Astrocyte of the hippocampus (primary cell): ENCODE data around the gene MPDU1.

ENCODE experiments used
- DNase-seq: peaks from one replicate; pipeline ENCODE4 v3.0.0; 2011; ENCODE audit warnings: low read depth, low spot score

Gene MPDU1

DNA sequence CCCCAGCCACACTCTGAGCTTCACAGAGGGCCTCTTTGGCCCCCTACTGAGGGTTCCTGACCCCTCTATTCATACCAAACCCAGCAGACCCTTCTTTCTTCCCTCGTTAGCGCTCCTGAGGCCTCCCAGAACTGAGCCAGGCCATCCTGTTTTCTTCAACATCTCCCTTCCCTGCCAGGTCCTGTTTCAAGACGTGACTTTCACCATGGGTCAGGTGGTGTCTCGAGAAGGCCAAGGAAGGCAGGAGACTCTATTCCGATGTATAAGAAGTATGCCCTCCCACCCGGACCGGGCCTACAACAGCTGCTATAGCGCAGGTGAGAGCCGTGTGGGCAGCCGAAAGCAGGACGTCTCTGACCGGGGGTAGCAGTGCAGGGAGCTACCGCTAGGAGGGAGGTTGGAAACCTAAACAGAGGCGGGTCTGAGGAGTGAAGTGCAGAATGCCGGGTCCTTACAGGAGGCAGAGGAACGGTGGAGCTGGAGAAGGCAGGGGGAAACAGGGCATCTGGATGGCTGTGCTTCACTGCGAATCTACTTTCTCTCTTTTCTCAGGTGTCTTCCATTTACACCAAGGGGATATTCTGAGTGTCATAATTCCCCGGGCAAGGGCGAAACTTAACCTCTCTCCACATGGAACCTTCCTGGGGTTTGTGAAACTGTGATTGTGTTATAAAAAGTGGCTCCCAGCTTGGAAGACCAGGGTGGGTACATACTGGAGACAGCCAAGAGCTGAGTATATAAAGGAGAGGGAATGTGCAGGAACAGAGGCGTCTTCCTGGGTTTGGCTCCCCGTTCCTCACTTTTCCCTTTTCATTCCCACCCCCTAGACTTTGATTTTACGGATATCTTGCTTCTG is 23.3 kb upstream of the MPDU1 start:
- peak; percentile 84 for DNase-seq

DNA sequence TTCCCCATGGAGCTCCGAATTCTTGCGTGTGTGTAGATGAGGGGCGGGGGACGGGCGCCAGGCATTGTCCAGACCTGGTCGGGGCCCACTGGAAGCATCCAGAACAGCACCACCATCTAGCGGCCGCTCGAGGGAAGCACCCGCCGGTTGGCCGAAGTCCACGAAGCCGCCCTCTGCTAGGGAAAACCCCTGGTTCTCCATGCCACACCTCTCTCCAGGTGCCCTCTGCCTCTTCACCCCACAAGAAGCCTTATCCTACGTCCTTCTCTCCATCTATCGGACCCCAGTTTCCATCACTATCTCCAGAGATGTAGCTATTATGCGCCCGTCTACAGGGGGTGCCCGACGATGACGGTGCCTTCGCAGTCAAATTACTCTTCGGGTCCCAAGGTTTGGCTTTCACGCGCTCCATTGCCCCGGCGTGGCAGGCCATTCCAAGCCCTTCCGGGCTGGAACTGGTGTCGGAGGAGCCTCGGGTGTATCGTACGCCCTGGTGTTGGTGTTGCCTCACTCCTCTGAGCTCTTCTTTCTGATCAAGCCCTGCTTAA is 22.6 kb upstream of the MPDU1 start:
- peak; percentile 94 for DNase-seq

DNA sequence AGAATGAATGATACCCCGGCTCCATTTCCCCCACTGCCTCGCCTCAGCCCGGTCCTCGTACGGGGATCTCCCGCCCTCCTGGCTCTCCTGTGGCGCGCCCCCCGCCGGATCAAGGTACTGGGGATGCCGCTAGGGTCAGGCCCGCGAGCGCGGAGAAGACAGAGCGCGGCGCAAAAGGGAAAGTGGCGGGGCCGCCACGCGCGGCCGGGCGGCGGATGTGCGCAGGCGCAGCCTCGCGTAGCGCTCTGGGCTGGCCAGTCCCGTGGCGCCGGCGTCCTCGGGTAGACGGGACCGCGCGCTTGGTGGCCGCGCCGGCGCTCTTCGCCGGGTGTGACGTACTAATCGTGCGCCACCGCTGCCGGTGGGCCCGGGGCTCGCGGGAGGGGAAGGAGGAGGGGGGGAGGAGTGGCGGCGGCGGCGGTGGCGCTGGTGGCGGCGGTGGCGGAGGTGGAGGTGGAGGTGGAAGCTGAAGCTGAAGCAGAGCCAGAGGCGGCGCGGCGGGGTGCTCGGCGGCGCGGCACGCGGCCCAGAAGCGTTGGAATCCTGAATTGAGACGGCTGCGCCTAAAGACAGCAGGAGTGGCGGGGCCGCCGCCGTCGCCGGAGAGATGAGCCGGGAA is 22.0 kb upstream of the MPDU1 start, which contains the start of gene SENP3:
TSS of gene SENP3 (plus strand) at position 331 of the 619 bp plus-strand sequence. CDS start 1,158 bp downstream, outside the sequence.
- DNase-seq, result peak; percentile 97

DNA sequence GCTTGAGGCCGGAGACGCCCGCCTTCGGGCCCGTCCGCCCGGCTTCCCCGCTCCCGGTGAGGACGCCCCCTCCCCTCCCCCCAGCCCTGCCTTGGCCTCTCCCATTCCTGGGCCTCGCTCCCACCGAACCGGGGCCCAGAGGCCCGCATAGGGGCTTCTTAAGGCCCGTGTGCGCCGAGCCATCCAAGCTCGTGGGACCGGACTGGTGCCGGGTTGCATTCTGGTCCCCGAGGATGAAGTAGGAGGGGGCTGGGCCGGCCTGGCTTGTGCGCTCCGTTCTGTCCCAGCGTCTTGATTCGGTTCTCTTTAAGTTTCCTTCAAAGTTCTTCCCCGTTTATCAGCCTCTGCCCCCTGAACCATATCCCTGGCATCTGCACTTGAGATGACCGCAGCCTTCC is 21.4 kb upstream of the MPDU1 start:
- no peak for DNase-seq

DNA sequence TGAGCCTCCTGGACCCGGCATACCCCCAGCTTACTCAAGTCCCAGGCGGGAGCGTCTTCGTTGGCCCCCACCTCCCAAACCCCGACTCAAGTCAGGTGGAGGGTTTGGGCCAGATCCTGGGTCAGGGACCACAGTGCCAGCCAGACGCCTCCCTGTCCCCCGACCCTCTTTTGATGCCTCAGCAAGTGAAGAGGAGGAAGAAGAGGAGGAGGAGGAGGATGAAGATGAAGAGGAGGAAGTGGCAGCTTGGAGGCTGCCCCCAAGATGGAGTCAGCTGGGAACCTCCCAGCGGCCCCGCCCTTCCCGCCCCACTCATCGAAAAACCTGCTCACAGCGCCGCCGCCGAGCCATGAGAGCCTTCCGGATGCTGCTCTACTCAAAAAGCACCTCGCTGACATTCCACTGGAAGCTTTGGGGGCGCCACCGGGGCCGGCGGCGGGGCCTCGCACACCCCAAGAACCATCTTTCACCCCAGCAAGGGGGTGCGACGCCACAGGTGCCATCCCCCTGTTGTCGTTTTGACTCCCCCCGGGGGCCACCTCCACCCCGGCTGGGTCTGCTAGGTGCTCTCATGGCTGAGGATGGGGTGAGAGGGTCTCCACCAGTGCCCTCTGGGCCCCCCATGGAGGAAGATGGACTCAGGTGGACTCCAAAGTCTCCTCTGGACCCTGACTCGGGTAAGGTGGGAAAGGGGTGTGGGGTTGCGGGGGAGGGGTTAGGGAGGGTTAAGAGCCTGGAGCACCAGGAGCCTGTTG is 20.4 kb upstream of the MPDU1 start:
- no peak for DNase-seq

DNA sequence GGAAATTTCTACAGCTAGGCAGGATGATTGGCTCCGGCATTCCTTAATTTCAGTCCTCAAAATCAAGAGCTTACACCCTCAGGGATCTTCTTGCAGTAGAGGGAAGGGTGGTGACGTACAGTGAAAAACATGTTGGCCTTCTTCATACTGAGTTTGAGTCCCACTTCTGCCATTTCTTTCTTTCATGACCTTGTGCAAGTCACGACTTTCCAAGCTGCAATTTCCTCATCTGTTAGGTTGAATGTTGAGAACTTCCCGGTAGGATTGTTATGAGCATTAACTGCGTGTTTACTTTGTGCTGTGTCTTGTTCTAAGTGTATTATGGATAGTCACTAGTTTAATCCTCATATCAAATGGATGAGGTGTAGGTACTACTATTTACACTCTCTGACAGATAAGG is 14.1 kb upstream of the MPDU1 start:
- DNase-seq, result no peak

DNA sequence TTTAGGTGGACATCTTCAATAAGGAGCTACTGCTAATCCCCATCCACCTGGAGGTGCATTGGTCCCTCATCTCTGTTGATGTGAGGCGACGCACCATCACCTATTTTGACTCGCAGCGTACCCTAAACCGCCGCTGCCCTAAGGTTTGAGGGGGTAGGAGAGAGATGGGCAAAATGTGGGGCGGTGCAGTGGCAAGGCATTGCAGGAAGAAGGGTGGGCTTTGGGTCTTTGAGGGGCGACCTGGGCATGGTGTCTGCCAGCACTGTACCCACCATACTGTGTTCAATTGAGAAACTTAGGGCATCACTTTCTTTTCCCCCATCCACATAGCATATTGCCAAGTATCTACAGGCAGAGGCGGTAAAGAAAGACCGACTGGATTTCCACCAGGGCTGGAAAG is 13.3 kb upstream of the MPDU1 start:
- DNase-seq, result no peak

DNA sequence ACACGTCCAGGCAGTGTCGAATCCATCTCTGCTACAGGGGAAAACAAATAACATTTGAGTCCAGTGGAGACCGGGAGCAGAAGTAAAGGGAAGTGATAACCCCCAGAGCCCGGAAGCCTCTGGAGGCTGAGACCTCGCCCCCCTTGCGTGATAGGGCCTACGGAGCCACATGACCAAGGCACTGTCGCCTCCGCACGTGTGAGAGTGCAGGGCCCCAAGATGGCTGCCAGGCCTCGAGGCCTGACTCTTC is 11.4 kb upstream of the MPDU1 start:
- DNase-seq, result no peak

DNA sequence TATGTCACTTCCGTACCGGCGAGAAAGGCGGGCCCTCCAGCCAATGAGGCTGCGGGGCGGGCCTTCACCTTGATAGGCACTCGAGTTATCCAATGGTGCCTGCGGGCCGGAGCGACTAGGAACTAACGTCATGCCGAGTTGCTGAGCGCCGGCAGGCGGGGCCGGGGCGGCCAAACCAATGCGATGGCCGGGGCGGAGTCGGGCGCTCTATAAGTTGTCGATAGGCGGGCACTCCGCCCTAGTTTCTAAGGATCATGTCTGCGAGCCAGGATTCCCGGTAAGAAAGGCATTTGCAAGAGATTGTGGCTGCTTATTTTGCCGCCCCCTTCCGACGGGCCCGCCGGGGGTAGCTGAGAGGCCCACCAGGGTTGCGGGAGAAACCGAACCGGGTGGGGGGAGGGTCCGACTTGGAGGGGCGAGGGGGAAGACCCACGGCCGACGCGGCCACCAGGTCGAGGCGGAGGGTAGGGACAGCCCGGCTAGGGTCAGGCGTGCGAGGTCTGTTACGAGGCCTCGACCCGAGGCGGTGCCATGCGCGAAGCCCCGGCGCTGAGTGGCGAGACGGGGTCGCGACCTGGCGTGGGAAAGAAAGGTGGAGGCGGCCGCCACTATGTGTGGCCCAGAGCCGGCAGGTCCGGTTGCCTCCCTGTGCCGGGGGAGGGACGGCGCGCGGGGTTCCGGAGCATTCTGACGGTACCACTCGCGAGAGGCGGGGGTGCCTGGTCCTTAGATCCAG is 10.9 kb upstream of the MPDU1 start:
- peak; percentile 100 for DNase-seq

DNA sequence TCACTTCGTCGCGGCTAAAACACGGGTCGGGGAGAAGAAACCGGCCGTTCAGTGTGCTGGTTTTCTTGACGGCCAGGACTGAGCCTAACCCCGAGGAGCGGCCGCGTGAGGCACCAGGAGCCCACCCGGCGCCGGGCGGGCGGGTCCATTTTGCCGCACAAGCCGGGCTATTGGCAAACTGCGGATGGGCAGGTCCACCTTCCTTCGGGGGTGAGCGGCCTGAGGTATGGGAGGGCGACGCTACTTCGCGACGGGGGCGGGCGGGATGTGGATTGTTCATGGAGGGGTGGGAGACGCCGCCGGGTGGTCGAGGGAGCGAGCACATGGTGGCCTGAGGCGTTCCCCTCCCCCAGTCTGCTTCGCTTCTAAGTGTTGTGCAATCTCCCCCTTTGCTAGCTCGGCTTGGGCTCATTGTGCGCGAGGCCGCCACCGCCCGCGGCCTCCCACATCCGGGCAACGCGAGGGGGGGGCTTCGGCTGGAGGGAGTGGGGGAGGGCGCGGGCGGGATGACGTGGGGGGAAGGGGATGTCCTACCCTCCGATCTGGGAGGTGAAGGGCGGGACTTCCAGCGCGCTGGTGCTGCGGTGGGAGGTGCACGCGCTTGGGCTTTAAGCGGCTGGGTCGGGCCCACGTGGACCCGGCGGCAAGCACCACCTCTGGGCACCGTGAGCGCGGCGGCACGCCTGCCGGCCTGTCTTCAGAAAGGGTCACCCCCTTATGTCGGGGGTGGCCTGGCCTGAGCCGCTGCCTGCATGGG is 10.2 kb upstream of the MPDU1 start:
- peak; percentile 96 for DNase-seq

DNA sequence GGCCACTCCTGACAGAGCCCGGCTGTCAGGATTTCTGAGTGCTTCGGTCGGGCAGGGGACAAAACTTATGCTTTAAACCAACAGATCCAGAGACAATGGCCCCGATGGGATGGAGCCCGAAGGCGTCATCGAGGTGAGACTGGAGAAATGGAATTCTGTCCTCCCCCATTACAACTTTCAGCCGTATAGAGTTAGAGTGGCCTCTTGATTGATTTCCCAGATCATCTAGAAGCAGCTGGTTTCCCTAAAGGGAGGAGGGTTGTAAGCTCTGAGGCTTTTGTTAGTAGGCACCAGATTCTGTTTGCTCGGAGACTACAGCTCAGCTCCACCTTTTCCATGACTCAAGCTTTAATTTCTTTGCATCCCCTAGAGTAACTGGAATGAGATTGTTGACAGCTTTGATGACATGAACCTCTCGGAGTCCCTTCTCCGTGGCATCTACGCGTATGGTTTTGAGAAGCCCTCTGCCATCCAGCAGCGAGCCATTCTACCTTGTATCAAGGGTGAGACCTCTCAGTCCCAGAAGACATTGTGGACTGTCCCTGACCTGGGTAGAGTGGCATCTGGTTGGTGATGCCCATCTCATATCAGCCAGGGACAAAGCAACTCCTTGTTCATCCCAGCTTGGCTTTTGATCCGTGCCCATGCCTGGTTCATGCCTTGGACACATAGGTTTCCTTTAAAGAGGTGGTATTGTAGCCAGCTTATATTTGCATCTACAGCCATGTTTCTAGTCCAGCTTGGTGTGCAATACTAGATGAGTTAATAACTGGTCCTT is 9.3 kb upstream of the MPDU1 start:
- DNase-seq, result peak; percentile 32

DNA sequence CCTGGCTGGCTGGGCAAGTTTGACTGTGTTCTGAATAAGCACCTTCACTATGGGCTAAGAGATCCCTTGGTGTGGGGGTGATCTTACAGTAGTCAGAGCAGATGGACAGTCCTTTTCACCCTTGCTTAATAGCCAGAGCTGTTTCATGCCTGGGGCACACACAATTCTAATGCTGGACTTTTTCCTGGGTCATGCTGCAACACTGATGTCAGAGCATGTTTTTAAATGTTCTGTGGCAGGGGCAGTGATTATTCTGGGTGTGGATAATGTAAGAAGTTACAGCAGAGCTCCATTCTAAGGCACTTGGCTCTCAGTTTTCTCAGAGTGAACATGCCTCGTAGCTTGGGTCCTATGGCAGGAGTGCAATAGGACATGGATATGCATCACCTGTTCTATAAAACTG is 8.2 kb upstream of the MPDU1 start:
- no peak for DNase-seq

DNA sequence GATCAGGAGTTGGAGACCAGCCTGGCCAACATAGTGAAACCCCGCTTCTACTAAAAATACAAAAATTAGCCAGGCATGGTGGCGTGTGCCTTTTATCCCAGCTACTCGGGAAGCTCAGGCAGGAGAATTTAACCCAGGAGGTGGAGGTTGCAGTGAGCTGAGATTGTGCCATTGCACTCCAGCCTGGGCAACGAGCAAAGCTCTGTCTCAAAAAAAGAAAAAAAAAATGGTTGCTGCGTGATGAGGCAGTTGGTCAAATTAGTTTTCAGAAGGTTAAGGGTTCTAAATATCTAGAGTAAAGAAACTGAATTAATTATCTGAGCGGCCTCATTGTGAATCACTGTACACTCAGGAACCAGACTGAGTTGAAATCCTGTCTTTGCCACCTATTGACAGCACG is 7.7 kb upstream of the MPDU1 start:
- DNase-seq, result no peak

DNA sequence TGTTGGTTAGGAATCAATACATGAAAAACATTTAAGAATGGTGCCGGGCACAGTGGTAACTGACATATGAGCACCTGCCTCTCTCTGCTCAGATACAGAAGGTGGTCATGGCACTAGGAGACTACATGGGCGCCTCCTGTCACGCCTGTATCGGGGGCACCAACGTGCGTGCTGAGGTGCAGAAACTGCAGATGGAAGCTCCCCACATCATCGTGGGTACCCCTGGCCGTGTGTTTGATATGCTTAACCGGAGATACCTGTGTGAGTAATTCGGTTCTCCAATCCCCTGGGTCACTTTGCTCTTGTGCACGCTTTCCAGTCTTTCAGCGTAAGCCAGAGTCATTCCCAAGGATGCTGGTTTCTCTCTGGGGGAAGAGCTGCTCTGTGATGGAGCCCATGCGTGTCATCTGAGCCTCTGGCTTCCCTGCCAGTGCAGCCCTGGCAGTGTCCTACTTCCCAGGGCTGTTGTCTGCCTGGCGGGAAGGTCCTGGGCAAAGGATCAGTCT is 7.2 kb upstream of the MPDU1 start:
- no peak for DNase-seq

DNA sequence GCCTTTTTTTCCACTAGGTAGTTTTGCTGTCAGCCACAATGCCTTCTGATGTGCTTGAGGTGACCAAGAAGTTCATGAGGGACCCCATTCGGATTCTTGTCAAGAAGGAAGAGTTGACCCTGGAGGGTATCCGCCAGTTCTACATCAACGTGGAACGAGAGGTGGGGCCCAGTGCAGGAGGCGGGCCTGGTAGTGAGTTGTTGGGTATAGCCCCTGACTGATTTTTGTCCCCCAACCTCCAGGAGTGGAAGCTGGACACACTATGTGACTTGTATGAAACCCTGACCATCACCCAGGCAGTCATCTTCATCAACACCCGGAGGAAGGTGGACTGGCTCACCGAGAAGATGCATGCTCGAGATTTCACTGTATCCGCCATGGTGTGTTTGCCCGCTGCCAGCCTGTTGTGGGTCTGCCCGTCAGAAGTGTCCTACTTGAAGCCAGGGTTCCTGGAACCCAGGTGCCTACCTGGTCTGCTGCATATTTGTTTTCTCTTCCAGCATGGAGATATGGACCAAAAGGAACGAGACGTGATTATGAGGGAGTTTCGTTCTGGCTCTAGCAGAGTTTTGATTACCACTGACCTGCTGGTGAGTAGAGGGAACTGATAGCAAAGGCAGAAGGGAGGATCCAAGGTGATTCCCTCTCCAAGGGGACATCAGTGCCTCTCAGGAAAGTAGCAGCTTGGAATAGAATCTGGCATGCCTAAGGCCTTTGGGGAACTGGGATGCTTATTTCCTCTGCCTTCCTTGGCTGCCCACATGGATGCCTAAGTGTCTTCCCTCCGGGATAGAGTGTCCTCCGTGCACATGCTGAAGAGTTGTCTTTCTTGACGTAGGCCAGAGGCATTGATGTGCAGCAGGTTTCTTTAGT is 6.1 kb upstream of the MPDU1 start:
- DNase-seq, result no peak

DNA sequence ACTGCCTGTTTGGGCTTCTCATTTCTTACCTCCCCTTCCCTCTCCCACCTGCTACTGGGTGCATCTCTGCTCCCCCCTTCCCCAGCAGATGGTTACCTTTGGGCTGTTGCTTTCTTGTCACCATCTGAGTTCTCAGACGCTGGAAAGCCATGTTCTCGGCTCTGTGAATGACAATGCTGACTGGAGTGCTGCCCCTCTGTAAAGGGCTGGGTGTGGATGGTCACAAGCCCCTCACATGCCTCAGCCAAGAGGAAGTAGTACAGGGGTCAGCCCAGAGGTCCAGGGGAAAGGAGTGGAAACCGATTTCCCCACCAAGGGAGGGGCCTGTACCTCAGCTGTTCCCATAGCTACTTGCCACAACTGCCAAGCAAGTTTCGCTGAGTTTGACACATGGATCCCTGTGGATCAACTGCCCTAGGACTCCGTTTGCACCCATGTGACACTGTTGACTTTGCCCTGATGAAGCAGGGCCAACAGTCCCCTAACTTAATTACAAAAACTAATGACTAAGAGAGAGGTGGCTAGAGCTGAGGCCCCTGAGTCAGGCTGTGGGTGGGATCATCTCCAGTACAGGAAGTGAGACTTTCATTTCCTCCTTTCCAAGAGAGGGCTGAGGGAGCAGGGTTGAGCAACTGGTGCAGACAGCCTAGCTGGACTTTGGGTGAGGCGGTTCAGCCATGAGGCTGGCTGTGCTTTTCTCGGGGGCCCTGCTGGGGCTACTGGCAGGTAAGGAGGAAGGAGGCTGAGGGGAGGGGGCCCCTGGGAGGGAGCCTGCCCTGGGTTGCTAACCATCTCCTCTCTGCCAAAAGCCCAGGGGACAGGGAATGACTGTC is 4.4 kb upstream of the MPDU1 start, which contains the start of gene CD68:
TSS of gene CD68 (plus strand) at position 638 of the 833 bp plus-strand sequence. CDS start at position 678, 40 bp downstream.
- DNase-seq, result peak; percentile 69

DNA sequence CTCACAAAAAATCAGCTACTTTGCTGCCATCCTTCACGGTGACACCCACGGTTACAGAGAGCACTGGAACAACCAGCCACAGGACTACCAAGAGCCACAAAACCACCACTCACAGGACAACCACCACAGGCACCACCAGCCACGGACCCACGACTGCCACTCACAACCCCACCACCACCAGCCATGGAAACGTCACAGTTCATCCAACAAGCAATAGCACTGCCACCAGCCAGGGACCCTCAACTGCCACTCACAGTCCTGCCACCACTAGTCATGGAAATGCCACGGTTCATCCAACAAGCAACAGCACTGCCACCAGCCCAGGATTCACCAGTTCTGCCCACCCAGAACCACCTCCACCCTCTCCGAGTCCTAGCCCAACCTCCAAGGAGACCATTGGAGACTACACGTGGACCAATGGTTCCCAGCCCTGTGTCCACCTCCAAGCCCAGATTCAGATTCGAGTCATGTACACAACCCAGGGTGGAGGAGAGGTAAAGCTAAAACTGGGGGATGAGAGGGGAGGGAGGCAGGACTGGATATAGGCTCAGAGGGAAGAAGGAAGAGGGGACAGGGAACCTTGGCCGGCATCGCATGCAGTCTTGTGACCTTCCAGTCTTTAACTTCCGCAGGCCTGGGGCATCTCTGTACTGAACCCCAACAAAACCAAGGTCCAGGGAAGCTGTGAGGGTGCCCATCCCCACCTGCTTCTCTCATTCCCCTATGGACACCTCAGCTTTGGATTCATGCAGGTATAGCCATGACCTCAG is 3.6 kb upstream of the MPDU1 start:
- DNase-seq, result no peak
